Activated CD4-positive, alpha-beta memory T cell treated with anti-CD3 and anti-CD28 coated beads for 36 hours (primary cell): ENCODE results near the gene BABAM2. TPM values are rescaled to one million over a fixed set of nuclear protein-coding genes. Genes with fewer than 3 reads are reported as not detected.

Experiments used
- CTCF ChIA-PET: fragments of 350-600 bp; sonication (Branson Sonifier 250); formaldehyde crosslinking; loops from one replicate; lab custom pipeline; 2021; ENCODE audit warnings: antibody characterized with exemption, inconsistent platforms; lab: Charles Lee
- POLR2A ChIA-PET: fragments of 350-600 bp; sonication (Branson Sonifier 250); formaldehyde crosslinking; loops from one replicate; lab custom pipeline; 2021; ENCODE audit warnings: antibody characterized with exemption; lab: Charles Lee
- DNase-seq: peaks from one replicate; pipeline ENCODE4 v3.0.0-alpha.2; 2020
- H3K27ac Mint-ChIP-seq: one replicate; pipeline ENCODE4 v1.8.0; 2021; ENCODE audit warnings: mixed read lengths
- H3K27me3 Mint-ChIP-seq: one replicate; pipeline ENCODE4 v1.8.0; 2021; ENCODE audit warnings: mixed read lengths
- H3K36me3 Mint-ChIP-seq: one replicate; pipeline ENCODE4 v1.8.0; 2021; ENCODE audit warnings: mixed read lengths
- H3K4me1 Mint-ChIP-seq: one replicate; pipeline ENCODE4 v1.8.0; 2021; ENCODE audit warnings: low read depth, mixed read lengths
- H3K4me3 Mint-ChIP-seq: one replicate; pipeline ENCODE4 v1.8.0; 2021; ENCODE audit warnings: mild to moderate bottlenecking, mixed read lengths
- H3K9me3 Mint-ChIP-seq: one replicate; pipeline ENCODE4 v1.8.0; 2021; ENCODE audit warnings: mixed read lengths
- intact Hi-C: fragments of 100-400 bp; cut with micrococcal nuclease; formaldehyde crosslinking; loops from one replicate; pipeline ENCODE4 v1.15.1; 2023
- total RNA-seq, 2 experiments: library from RNA; stranded (reverse); gene quantifications; one replicate each; pipeline ENCODE4 v1.2.3, GENCODE V29; 2021

BABAM2 gene
- total RNA-seq, 2 experiments from 2014 or later, result 72.3 to 76.6 TPM

- no peaks in the 10 kb centered on the region for H3K27me3 Mint-ChIP-seq
- H3K36me3 Mint-ChIP-seq, result no peaks in the 10 kb centered on the region
- ChIA-PET POLR2A (no interaction called here), CTCF (no interaction called here)
- no peak for DNase-seq
- H3K4me3 Mint-ChIP-seq, result no peak overlapping the region
- H3K4me1 Mint-ChIP-seq, result peaks cover 25% of the 10 kb centered on the region
- no peak overlapping the region for H3K27ac Mint-ChIP-seq
- no peaks in the 10 kb centered on the region for H3K9me3 Mint-ChIP-seq
- intact Hi-C loops, result no loop called here
Measured at GRCh38 chr2:28084564-28084963, 194.0 kb downstream of the BABAM2 start.

GRCh38 chr2:28085201-28085600 is 194.7 kb downstream of the BABAM2 start:
- CTCF ChIA-PET, result no interaction called here
- H3K4me3 Mint-ChIP-seq, result no peak overlapping the region
- H3K27me3 Mint-ChIP-seq, result no peaks in the 10 kb centered on the region
- H3K36me3 Mint-ChIP-seq, result no peaks in the 10 kb centered on the region
- peaks cover 23% of the 10 kb centered on the region for H3K4me1 Mint-ChIP-seq
- no peaks in the 10 kb centered on the region for H3K9me3 Mint-ChIP-seq
- intact Hi-C loops, result no loop called here
- no peak for DNase-seq
- POLR2A ChIA-PET, result interaction anchor here (0.6 kb wide), 1 partner anchor 47 kb away, joined by 3 read pairs; no protein-coding TSS in a partner anchor
- no peak overlapping the region for H3K27ac Mint-ChIP-seq

GRCh38 chr2:28086611-28087010 is 196.1 kb downstream of the BABAM2 start:
- Mint-ChIP-seq H3K9me3 (no peaks in the 10 kb centered on the region), H3K4me1 (peaks cover 10% of the 10 kb centered on the region), H3K36me3 (no peaks in the 10 kb centered on the region), H3K27me3 (no peaks in the 10 kb centered on the region), H3K27ac (no peak overlapping the region), H3K4me3 (no peak overlapping the region)
- no peak for DNase-seq
- POLR2A ChIA-PET, result no interaction called here
- intact Hi-C loops, result no loop called here
- CTCF ChIA-PET, result no interaction called here

- H3K27me3 Mint-ChIP-seq, result no peaks in the 10 kb centered on the region
- DNase-seq, result no peak
- no peak overlapping the region for H3K27ac Mint-ChIP-seq
- ChIA-PET CTCF (no interaction called here), POLR2A (no interaction called here)
- no peaks in the 10 kb centered on the region for H3K36me3 Mint-ChIP-seq
- intact Hi-C loops, result no loop called here
- no peaks in the 10 kb centered on the region for H3K9me3 Mint-ChIP-seq
- H3K4me3 Mint-ChIP-seq, result no peak overlapping the region
- H3K4me1 Mint-ChIP-seq, result no peaks in the 10 kb centered on the region
Measured at GRCh38 chr2:28088970-28089369, 198.4 kb downstream of the BABAM2 start.

- Mint-ChIP-seq H3K27ac (no peak overlapping the region), H3K9me3 (no peaks in the 10 kb centered on the region), H3K36me3 (no peaks in the 10 kb centered on the region), H3K4me1 (no peaks in the 10 kb centered on the region), H3K4me3 (no peak overlapping the region), H3K27me3 (no peaks in the 10 kb centered on the region)
- intact Hi-C loops, result no loop called here
- POLR2A ChIA-PET, result no interaction called here
- CTCF ChIA-PET, result no interaction called here
- no peak for DNase-seq
Measured at GRCh38 chr2:28089486-28089885, 199.0 kb downstream of the BABAM2 start.

GRCh38 chr2:28093308-28093707 is 202.8 kb downstream of the BABAM2 start:
- Mint-ChIP-seq H3K36me3 (no peaks in the 10 kb centered on the region), H3K27me3 (no peaks in the 10 kb centered on the region), H3K27ac (no peak overlapping the region), H3K4me3 (no peak overlapping the region), H3K4me1 (no peaks in the 10 kb centered on the region), H3K9me3 (no peaks in the 10 kb centered on the region)
- POLR2A ChIA-PET, result no interaction called here
- intact Hi-C loops, result no loop called here
- CTCF ChIA-PET, result no interaction called here
- DNase-seq, result no peak

- intact Hi-C loops, result no loop called here
- Mint-ChIP-seq H3K36me3 (no peaks in the 10 kb centered on the region), H3K9me3 (no peaks in the 10 kb centered on the region), H3K27ac (no peak overlapping the region), H3K4me1 (no peaks in the 10 kb centered on the region), H3K27me3 (no peaks in the 10 kb centered on the region), H3K4me3 (no peak overlapping the region)
- no peak for DNase-seq
- POLR2A ChIA-PET, result no interaction called here
- CTCF ChIA-PET, result no interaction called here
Measured at GRCh38 chr2:28093768-28094167, 203.2 kb downstream of the BABAM2 start.

GRCh38 chr2:28094739-28095138 is 204.2 kb downstream of the BABAM2 start:
- no peaks in the 10 kb centered on the region for H3K9me3 Mint-ChIP-seq
- no peaks in the 10 kb centered on the region for H3K27me3 Mint-ChIP-seq
- no peaks in the 10 kb centered on the region for H3K4me1 Mint-ChIP-seq
- no peak for DNase-seq
- H3K36me3 Mint-ChIP-seq, result no peaks in the 10 kb centered on the region
- no peak overlapping the region for H3K4me3 Mint-ChIP-seq
- ChIA-PET POLR2A (no interaction called here), CTCF (no interaction called here)
- intact Hi-C loops, result no loop called here
- no peak overlapping the region for H3K27ac Mint-ChIP-seq

GRCh38 chr2:28095622-28096021 is 205.1 kb downstream of the BABAM2 start:
- DNase-seq, result no peak
- Mint-ChIP-seq H3K9me3 (no peaks in the 10 kb centered on the region), H3K27ac (no peak overlapping the region), H3K36me3 (peaks cover 3% of the 10 kb centered on the region), H3K4me1 (no peaks in the 10 kb centered on the region), H3K4me3 (no peak overlapping the region), H3K27me3 (no peaks in the 10 kb centered on the region)
- POLR2A ChIA-PET, result no interaction called here
- CTCF ChIA-PET, result no interaction called here
- intact Hi-C loops, result no loop called here

GRCh38 chr2:28096421-28096820 is 205.9 kb downstream of the BABAM2 start:
- intact Hi-C loops, result no loop called here
- Mint-ChIP-seq H3K36me3 (peaks cover 3% of the 10 kb centered on the region), H3K27ac (no peak overlapping the region), H3K4me1 (no peaks in the 10 kb centered on the region), H3K9me3 (no peaks in the 10 kb centered on the region), H3K4me3 (no peak overlapping the region), H3K27me3 (no peaks in the 10 kb centered on the region)
- no peak for DNase-seq
- ChIA-PET CTCF (no interaction called here), POLR2A (interaction anchor here (0.6 kb wide), 1 partner anchor 61 kb away, joined by 3 read pairs; no protein-coding TSS in a partner anchor)

- Mint-ChIP-seq H3K27me3 (no peaks in the 10 kb centered on the region), H3K9me3 (no peaks in the 10 kb centered on the region), H3K4me3 (no peak overlapping the region), H3K36me3 (peaks cover 3% of the 10 kb centered on the region), H3K27ac (no peak overlapping the region), H3K4me1 (peaks cover 2% of the 10 kb centered on the region)
- intact Hi-C loops, result no loop called here
- DNase-seq, result no peak
- CTCF ChIA-PET, result interaction anchor here (0.6 kb wide), 1 partner anchor 78 kb away, joined by 3 read pairs; no protein-coding TSS in a partner anchor
- POLR2A ChIA-PET, result no interaction called here
Measured at GRCh38 chr2:28098501-28099225, 208.1 kb downstream of the BABAM2 start.

- no peaks in the 10 kb centered on the region for H3K27me3 Mint-ChIP-seq
- CTCF ChIA-PET, result no interaction called here
- peaks cover 2% of the 10 kb centered on the region for H3K4me1 Mint-ChIP-seq
- POLR2A ChIA-PET, result no interaction called here
- DNase-seq, result no peak
- no peaks in the 10 kb centered on the region for H3K9me3 Mint-ChIP-seq
- H3K36me3 Mint-ChIP-seq, result peaks cover 3% of the 10 kb centered on the region
- intact Hi-C loops, result no loop called here
- H3K27ac Mint-ChIP-seq, result no peak overlapping the region
- no peak overlapping the region for H3K4me3 Mint-ChIP-seq
Measured at GRCh38 chr2:28101123-28101522, 210.6 kb downstream of the BABAM2 start.

- H3K27me3 Mint-ChIP-seq, result no peaks in the 10 kb centered on the region
- ChIA-PET CTCF (no interaction called here), POLR2A (no interaction called here)
- intact Hi-C loops, result no loop called here
- H3K27ac Mint-ChIP-seq, result no peak overlapping the region
- H3K36me3 Mint-ChIP-seq, result peaks cover 3% of the 10 kb centered on the region
- no peak for DNase-seq
- H3K4me3 Mint-ChIP-seq, result no peak overlapping the region
- no peaks in the 10 kb centered on the region for H3K9me3 Mint-ChIP-seq
- H3K4me1 Mint-ChIP-seq, result peaks cover 2% of the 10 kb centered on the region
Measured at GRCh38 chr2:28101892-28102291, 211.4 kb downstream of the BABAM2 start.
